LNCAP (cell line): ENCODE measurements around the gene SEPTIN8.

ENCODE experiments used
- TF ChIP-seq, protein P1 (sequence below): fragments of 450-650 bp; IDR thresholded peaks from 2 replicates; pipeline ENCODE4 v1.5.1; 2017; ENCODE audit warnings: mild to moderate bottlenecking

Gene SEPTIN8

DNA sequence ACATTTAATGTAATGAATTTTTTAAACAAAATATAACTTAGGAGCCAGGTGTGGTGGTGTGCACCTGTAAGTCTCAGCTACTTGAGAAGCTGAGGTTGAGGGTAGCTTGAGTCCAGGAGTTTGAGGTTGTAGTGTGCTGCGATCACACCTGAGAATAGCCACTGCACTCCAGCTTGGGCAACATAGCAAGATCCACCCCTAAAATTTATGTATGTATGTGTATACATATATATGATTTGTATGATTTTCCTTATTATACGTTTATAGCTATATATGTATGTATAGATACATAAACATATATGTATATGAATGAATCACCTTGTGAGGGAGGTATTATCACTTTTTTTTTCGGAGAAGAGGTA lies 30.5 kb downstream of the SEPTIN8 start:
- TF ChIP-seq, protein P1, sequence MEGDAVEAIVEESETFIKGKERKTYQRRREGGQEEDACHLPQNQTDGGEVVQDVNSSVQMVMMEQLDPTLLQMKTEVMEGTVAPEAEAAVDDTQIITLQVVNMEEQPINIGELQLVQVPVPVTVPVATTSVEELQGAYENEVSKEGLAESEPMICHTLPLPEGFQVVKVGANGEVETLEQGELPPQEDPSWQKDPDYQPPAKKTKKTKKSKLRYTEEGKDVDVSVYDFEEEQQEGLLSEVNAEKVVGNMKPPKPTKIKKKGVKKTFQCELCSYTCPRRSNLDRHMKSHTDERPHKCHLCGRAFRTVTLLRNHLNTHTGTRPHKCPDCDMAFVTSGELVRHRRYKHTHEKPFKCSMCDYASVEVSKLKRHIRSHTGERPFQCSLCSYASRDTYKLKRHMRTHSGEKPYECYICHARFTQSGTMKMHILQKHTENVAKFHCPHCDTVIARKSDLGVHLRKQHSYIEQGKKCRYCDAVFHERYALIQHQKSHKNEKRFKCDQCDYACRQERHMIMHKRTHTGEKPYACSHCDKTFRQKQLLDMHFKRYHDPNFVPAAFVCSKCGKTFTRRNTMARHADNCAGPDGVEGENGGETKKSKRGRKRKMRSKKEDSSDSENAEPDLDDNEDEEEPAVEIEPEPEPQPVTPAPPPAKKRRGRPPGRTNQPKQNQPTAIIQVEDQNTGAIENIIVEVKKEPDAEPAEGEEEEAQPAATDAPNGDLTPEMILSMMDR: no peak

- TF ChIP-seq, protein P1: no peak
Measured at GRCh38 chr5:132744659-132745058, 32.4 kb downstream of the SEPTIN8 start.

DNA sequence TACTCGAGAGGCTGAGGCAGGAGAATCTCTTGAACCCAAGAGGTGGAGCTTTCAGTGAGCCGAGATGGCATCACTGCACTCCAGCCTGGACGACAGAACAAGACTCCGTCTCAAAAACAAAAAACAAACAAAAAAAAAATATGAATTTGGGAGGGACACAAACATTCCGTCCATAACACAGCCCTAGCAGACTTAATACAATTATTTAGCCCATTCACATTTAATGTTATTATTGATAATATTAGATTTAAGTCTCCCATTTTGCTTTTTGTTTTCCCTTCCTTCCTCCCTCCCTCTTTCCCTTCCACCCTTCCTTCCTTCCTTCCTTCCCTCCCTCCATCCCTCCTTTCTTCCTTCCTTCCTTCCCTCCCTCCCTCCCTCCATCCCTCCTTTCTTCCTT lies 34.4 kb downstream of the SEPTIN8 start:
- TF ChIP-seq, protein P1: no peak

- TF ChIP-seq, protein P1: no peak
Measured at GRCh38 chr5:132742158-132742557, 34.9 kb downstream of the SEPTIN8 start.

DNA sequence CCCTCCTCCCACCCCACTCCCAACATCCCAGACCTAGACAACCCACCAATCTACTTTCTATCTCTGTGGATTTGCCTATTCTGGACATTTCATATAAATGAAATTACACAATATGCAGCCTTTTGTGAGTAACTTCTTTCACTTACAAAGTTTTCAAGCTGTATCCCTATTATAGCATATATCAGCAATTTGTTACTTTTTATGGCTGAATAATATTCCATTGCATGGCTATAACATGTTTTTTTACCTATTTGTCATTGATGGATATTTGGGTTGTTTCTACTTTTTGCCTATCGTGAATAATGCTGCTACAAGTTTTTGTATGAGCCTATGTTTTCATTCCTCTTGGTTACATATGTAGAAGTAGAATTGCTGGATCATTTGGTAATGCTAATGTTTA lies 37.8 kb downstream of the SEPTIN8 start:
- TF ChIP-seq, protein P1: no peak

DNA sequence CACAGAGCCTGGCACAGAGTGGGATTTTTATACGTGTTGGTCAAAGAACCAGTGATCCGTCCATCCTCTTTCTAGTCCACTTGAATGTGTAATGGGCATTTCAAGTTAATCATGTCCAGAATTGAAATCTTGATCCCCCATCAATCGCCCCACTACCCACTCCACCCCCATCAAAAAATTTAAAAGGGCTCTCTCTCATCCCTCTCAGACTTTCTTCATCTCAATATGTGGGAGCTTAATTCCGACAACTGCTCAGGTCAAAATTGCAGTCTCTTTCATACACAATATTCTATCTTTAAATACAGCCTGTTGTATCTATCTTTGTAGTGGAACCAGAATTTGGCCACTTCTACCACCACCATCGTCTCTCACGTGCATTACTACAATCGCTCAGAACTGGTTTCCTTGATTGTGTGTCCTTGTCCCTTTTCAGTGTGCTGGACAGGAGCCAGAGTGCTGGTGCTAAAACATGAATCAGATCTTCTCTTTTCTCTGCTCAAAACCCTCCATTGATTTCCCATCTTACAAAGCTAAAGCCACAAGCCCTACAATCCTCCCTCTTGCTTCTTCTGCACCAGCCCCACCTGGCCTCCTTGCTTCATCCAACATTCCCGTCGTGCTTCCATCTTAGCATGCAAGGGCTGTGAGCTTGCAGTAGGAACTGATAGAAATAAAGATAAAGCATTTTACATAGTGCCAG lies 38.9 kb downstream of the SEPTIN8 start:
- TF ChIP-seq, protein P1: no peak

- TF ChIP-seq, protein P1: no peak
Measured at GRCh38 chr5:132736853-132737833, 39.9 kb downstream of the SEPTIN8 start, which contains the start of gene KIF3A. Gene KIF3A, minus strand, starts transcription at chr5:132737546. Its CDS starts 127 bp downstream, at chr5:132737419.
